ENCODE measurements around the gene RHEB.

Gene RHEB

GRCh38 chr7:151503902-151504714, 15.6 kb downstream of the RHEB start:
- DNase-seq (ENCODE audit: low spot score), result no peak

- no peak for DNase-seq (ENCODE audit: low spot score)
Observed at GRCh38 chr7:151501676-151502075, 18.0 kb downstream of the RHEB start.

GRCh38 chr7:151498495-151498894, 21.2 kb downstream of the RHEB start:
- no peak for DNase-seq (ENCODE audit: low spot score)

GRCh38 chr7:151497306-151497871, 22.3 kb downstream of the RHEB start:
- DNase-seq (ENCODE audit: low spot score), result no peak

GRCh38 chr7:151495360-151495759, 24.3 kb downstream of the RHEB start:
- no peak for DNase-seq (ENCODE audit: low spot score)

GRCh38 chr7:151494298-151495284, 25.1 kb downstream of the RHEB start:
- no peak for DNase-seq (ENCODE audit: low spot score)

- DNase-seq (ENCODE audit: low spot score), result no peak
Observed at GRCh38 chr7:151493083-151493482, 26.6 kb downstream of the RHEB start.

- no peak for DNase-seq (ENCODE audit: low spot score)
Observed at GRCh38 chr7:151491859-151492258, 27.8 kb downstream of the RHEB start.

GRCh38 chr7:151490456-151491105, 29.1 kb downstream of the RHEB start:
- no peak for DNase-seq (ENCODE audit: low spot score)

GRCh38 chr7:151489498-151489897, 30.2 kb downstream of the RHEB start:
- DNase-seq (ENCODE audit: low spot score), result no peak

- DNase-seq (ENCODE audit: low spot score), result no peak
Observed at GRCh38 chr7:151488096-151488495, 31.6 kb downstream of the RHEB start.

GRCh38 chr7:151487228-151487627, 32.5 kb downstream of the RHEB start:
- no peak for DNase-seq (ENCODE audit: low spot score)

- no peak for DNase-seq (ENCODE audit: low spot score)
Observed at GRCh38 chr7:151486074-151486473, 33.6 kb downstream of the RHEB start.

GRCh38 chr7:151484971-151485707, 34.6 kb downstream of the RHEB start:
- DNase-seq (ENCODE audit: low spot score), result no peak

GRCh38 chr7:151483711-151483983, 36.0 kb downstream of the RHEB start:
- no peak for DNase-seq (ENCODE audit: low spot score)

- DNase-seq (ENCODE audit: low spot score), result no peak
Observed at GRCh38 chr7:151482883-151483710, 36.6 kb downstream of the RHEB start.

- no peak for DNase-seq (ENCODE audit: low spot score)
Observed at GRCh38 chr7:151481650-151482505, 37.8 kb downstream of the RHEB start.

- no peak for DNase-seq (ENCODE audit: low spot score)
Observed at GRCh38 chr7:151477867-151478266, 41.8 kb downstream of the RHEB start.

- DNase-seq (ENCODE audit: low spot score), result no peak
Observed at GRCh38 chr7:151472644-151473380, 46.9 kb downstream of the RHEB start.
